Effector memory CD4-positive, alpha-beta T cell (primary cell): ENCODE data around the gene ST3GAL5.

Experiments used
- DNase-seq, 3 donors: peaks; one replicate each; pipeline ENCODE4 v3.0.0-alpha.2; 2020
- H3K27ac ChIP-seq: 2 replicates; pipeline ENCODE4 v1.7.0; 2013; ENCODE audit warnings: mild to moderate bottlenecking, low read length, moderate library complexity; ENCODE audit not compliant: insufficient read depth, poor library complexity, severe bottlenecking
- H3K27me3 ChIP-seq: replicated peaks from 2 replicates; pipeline ENCODE4 v1.7.0; 2013; ENCODE audit warnings: mild to moderate bottlenecking, low read length; ENCODE audit not compliant: insufficient read depth, control insufficient read depth, poor library complexity, severe bottlenecking
- H3K36me3 ChIP-seq: 2 replicates; pipeline ENCODE4 v1.7.0; 2013; ENCODE audit warnings: mild to moderate bottlenecking, low read length, moderate library complexity; ENCODE audit not compliant: control insufficient read depth, insufficient read depth
- H3K4me1 ChIP-seq: 2 replicates; pipeline ENCODE4 v1.7.0; 2013; ENCODE audit warnings: low read length, mild to moderate bottlenecking; ENCODE audit not compliant: control insufficient read depth, insufficient read depth, poor library complexity, severe bottlenecking
- H3K4me3 ChIP-seq: 2 replicates; pipeline ENCODE4 v1.7.0; 2013; ENCODE audit warnings: low read length, low read depth, mild to moderate bottlenecking; ENCODE audit not compliant: insufficient read depth, poor library complexity, severe bottlenecking
- H3K9me3 ChIP-seq: 2 replicates; pipeline ENCODE4 v1.7.0; 2013; ENCODE audit warnings: mild to moderate bottlenecking, low read length, moderate library complexity; ENCODE audit not compliant: control insufficient read depth

ST3GAL5 gene

DNA sequence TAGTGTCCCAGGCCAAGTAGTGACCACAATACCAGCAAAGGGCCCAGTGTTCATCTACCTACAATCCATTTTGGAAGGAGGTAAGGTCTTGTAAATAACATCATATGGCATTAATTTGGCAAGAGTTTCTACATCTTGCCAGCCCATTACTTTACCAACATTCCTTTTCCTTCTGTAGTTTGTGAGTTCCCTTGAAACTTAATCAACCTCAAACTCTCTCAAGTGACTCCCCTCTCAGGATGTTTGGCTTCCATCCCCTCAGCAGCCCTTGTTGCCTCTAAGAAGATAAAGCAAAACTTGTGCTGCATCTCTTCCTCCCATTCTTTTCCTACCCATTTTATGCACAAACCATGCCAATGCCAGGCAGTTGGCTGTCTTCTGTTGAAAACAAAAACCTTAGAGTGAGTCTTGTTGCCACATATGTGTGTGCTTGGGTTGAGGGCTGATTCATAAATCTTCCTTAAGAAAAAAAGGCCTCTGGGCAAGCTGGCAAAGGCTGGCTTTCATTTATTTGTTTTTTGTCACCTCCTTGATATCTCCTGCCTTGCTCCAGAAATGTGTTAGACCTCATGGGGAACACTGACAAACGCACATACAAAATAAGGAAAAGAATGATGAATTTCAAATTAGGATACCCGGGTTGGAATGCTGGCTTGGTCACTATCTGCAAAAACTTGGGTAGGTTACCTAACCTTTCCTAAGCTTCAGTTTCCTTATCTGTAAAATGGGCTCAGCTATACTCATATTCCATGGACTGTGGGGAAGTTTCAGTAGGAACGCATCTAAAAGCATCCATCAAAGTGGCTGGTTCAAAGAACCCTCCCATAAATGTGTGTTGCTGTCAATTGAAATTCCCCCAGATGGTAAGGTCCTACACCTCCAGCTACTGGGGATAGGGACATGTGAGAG is 29.4 kb upstream of the ST3GAL5 start:
- H3K4me3 ChIP-seq = no peak overlapping the region
- H3K4me1 ChIP-seq = no peaks in the 10 kb centered on the region
- no peak for DNase-seq
- H3K36me3 ChIP-seq = no peaks in the 10 kb centered on the region
- no peak overlapping the region for H3K27ac ChIP-seq
- no peaks in the 10 kb centered on the region for H3K9me3 ChIP-seq
- no peaks in the 10 kb centered on the region for H3K27me3 ChIP-seq

DNA sequence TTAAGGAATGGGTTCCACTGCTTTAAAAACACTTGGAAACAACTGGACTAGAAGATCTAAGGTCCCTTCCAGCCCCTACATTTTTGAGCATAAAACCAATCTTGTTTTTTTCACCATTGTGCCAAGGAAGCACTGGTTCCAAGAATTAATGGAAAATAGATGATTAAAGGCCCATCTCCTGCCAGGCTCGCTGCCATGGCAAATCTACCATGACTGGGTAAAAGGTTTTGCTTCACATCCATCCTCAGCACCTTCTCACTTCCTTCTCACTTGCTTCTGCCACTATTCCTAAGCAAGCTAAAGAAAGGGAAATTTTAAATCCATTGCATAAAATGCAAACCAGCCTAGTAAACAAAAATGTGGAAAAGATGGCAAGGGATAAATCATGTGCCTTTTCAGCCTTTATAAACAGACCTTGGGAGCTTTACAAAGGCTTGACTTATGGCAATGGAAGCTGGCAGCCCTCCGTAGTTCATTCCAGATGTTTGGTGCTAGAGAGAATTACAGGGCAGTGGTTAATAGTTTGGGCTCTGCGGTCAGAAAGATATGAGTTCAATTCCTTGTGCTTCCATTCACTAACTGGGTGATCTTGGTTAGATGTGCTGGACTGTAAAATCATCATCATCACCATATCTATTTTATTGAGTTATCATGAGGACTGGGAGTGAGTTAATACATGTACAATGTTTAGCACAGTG is 27.0 kb upstream of the ST3GAL5 start:
- Histone ChIP-seq H3K36me3 (no peaks in the 10 kb centered on the region), H3K27ac (no peak overlapping the region), H3K4me1 (no peaks in the 10 kb centered on the region), H3K27me3 (no peaks in the 10 kb centered on the region), H3K9me3 (no peaks in the 10 kb centered on the region), H3K4me3 (no peak overlapping the region)
- no peak for DNase-seq

DNA sequence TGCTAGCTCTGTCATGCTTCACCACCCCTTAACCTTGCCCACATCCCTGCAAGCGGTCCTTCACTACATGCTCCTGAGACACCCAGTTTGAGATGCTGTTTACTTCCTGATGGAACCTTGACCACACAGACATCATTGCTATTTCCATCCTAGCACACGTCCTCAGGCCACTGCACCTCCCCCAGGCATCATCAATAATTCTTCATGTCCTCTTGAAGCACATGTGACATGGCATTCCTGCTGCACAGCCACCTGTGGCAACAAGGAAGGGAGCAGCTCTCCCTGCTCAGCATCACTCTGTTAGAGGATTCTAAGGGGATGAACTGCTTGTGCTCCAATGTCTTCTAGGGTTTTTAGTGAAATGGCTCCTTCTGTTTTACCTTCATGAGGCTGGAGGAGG is 26.1 kb upstream of the ST3GAL5 start:
- DNase-seq = no peak
- H3K27ac ChIP-seq = no peak overlapping the region

DNA sequence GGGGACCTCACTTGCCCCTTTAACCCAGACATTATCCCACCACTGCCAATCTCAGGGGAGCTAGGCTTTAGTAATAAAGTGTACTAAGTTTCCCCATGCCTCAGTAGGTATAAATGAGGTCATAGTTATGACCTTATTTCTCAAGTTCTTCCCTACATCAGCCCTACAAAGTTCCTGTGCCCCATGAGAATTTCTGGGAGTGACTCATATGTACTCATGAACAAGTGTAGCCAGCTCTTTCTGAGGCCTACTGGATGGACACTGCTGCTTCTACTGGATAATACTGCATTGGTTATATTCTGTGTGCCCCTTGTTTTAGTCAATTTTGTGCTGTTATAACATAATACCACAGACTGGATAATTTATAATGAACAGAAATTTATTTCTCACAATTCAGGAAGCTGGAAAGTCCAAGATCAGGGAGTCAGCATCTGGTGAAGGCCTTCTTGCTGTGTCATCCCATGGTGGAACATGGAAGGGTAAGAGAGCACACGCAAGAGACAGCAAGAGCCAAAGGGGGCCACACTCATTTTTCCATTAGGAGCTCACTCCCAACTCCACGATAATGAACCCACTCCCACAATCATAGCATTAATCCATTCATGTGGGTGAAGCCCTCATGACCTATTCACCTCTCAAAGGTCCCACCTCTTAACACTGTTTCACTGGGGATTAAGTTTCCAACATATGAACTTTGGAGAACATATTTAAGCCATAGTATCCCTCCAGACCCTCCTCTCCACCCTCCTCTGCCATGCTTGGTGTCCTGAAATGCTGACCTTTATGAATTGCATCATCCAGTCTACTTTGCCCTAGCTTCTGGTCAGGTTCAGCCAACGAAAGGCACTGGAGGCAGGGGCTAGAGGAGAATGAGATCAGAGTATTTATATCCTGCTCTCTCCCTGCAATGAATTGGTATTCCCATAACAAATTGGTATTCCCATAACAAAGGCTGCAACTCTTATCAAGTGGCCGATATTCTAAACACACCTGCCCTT is 25.4 kb upstream of the ST3GAL5 start:
- H3K4me3 ChIP-seq = no peak overlapping the region
- no peaks in the 10 kb centered on the region for H3K9me3 ChIP-seq
- no peaks in the 10 kb centered on the region for H3K36me3 ChIP-seq
- H3K27me3 ChIP-seq = no peaks in the 10 kb centered on the region
- H3K4me1 ChIP-seq = no peaks in the 10 kb centered on the region
- no peak for DNase-seq
- H3K27ac ChIP-seq = no peak overlapping the region

More for the DNA sequence above, 26.1 kb upstream of the ST3GAL5 start:
- H3K4me3 ChIP-seq = no peak overlapping the region
- H3K9me3 ChIP-seq = no peaks in the 10 kb centered on the region
- no peaks in the 10 kb centered on the region for H3K27me3 ChIP-seq
- H3K4me1 ChIP-seq = no peaks in the 10 kb centered on the region
- H3K36me3 ChIP-seq = no peaks in the 10 kb centered on the region

DNA sequence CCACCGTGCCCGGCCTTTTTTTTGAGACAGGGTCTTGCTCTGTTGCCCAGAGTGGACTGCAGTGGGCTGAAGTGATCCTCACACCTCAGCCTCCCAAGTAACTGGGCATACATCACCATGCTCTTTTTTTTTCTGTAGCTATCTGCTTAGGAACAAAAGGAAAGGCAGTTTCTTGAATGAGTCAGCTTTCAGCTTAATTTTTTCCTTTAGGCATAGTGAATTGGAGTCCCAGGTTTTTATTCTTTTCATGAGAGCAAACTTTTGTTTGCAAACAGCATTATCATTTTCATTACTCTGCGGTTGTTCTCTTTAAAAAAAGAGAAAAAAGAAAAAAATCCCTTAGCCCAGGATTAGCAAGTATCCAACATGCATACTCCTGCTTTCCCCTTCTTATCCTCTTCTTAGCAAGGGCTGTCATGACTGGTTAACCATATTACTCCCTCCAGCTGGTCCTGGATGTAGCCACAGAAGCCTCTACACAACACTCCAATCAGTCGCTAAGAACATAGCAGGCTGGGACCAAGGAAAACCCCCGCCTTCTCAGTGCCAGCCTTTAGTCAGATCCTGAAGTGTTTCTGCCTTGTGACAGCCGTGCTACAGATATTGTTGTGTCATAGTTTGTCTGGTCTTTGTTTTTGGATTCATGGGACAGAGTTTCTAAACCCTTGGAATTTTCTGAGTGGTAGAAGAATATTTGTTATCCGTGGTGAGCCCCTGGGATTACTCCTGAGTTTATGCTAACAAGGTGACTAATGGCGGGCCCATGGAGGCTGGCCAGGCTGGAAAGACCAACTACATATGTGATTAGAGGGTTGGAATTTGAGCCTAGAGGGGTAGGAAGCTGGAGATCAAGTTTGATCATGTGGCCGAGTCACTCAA is 23.3 kb upstream of the ST3GAL5 start:
- H3K9me3 ChIP-seq = no peaks in the 10 kb centered on the region
- no peak overlapping the region for H3K4me3 ChIP-seq
- H3K36me3 ChIP-seq = no peaks in the 10 kb centered on the region
- H3K4me1 ChIP-seq = no peaks in the 10 kb centered on the region
- no peak for DNase-seq
- no peak overlapping the region for H3K27ac ChIP-seq
- no peaks in the 10 kb centered on the region for H3K27me3 ChIP-seq

DNA sequence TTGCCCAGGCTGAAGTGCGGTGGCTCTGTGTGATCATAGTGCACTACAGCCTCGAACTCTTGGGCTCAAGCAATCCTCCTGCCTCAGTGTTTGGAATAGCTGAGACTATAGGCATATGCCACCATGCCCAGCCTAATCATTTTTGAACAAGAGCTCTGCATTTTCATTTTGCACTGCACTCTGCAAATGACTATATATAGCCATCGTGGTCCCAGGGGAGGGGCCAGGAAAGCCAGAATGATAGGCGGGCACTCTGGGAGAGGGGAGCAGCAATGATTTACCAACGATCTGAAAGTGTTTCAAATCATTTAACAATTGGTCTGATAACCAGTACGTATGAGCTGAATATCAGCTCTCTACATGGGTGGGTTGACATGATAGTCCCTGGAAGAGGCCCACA is 22.3 kb upstream of the ST3GAL5 start:
- no peaks in the 10 kb centered on the region for H3K4me1 ChIP-seq
- no peaks in the 10 kb centered on the region for H3K9me3 ChIP-seq
- no peaks in the 10 kb centered on the region for H3K27me3 ChIP-seq
- no peak overlapping the region for H3K4me3 ChIP-seq
- no peak for DNase-seq
- H3K36me3 ChIP-seq = no peaks in the 10 kb centered on the region
- H3K27ac ChIP-seq = no peak overlapping the region

DNA sequence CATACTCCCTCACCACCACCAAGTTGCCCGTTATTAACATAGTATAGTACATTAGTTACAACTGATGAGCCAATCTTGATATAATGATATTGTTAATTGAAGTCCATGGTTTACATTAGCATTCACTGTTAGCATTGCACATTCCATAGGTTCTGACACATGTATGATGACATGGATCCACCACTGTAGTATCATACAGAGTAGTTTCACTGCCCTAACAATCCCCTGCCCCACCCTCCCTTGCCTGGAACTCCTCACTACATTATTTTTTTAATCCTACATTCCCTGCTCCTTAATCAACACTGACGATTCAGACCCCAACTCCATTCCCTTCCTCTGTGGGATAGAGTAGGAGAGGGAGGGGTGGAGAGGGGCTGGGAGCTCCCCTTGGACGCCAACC is 20.2 kb upstream of the ST3GAL5 start:
- H3K27ac ChIP-seq = no peak overlapping the region
- no peak for DNase-seq

DNA sequence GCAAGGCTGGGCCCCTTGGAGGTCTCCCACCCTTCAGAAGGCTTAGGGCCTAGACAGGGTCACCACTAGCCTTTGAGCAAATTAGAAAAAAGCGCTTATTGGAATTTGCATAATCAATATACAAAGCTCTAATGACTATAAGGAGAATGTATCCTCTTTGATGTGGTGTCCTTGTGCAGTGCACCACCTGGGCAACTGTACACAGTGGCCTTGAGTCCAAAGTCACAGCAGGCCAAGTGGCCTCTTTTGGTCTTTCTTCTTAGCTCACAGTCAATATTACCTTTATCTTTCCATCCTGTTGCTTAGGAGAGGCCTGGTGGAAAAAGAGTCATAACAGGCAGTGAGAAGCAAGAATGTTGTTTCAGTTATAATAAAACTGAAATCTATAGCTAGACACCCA is 19.7 kb upstream of the ST3GAL5 start:
- Histone ChIP-seq H3K9me3 (no peaks in the 10 kb centered on the region), H3K27ac (no peak overlapping the region), H3K4me3 (no peak overlapping the region), H3K36me3 (no peaks in the 10 kb centered on the region), H3K27me3 (no peaks in the 10 kb centered on the region), H3K4me1 (no peaks in the 10 kb centered on the region)
- DNase-seq = no peak

More for the DNA sequence above, 20.2 kb upstream of the ST3GAL5 start:
- Histone ChIP-seq H3K4me3 (no peak overlapping the region), H3K4me1 (no peaks in the 10 kb centered on the region), H3K27me3 (no peaks in the 10 kb centered on the region), H3K36me3 (no peaks in the 10 kb centered on the region), H3K9me3 (no peaks in the 10 kb centered on the region)

DNA sequence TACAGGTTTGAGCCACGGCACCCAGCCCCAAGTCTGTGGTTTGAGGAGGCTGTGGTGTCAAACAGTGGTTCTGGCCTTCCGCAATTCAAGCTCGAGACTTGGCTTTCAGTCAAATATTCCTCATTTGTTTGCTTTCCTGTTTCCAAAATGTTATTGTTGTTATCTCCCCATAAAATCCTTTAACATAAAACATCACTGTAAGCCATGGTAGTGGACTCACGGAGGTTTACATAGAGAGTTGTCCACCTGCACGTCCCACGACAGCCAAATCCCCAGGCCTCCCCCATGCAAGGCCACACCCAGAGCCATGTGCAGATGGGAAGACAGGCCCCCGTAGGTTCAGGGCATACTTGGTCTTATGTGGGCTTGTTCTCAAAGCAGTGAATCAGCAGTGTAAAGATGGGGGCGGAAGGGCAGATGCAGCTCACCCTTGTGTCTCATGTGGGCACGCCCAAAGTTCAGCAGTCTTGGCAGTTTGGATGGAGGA is 18.9 kb upstream of the ST3GAL5 start:
- no peaks in the 10 kb centered on the region for H3K36me3 ChIP-seq
- no peaks in the 10 kb centered on the region for H3K27me3 ChIP-seq
- no peak overlapping the region for H3K27ac ChIP-seq
- H3K4me1 ChIP-seq = no peaks in the 10 kb centered on the region
- DNase-seq = no peak
- H3K9me3 ChIP-seq = no peaks in the 10 kb centered on the region
- no peak overlapping the region for H3K4me3 ChIP-seq
